GM23338 (cell line): ENCODE results near the gene NRL. TPM values are rescaled to one million over a fixed set of nuclear protein-coding genes. Genes with fewer than 3 reads are reported as not detected.

Experiments used
- EZH2 ChIP-seq: fragments of 200-600 bp; sonication (generic); IDR thresholded peaks from one replicate; pipeline ENCODE4 v1.8.0; 2017; ENCODE audit warnings: antibody characterized with exemption, mild to moderate bottlenecking, low read depth; ENCODE audit not compliant: unreplicated experiment
- NANOG ChIP-seq: IDR thresholded peaks from 2 replicates; pipeline ENCODE4 v1.6.1; 2016; ENCODE audit warnings: antibody characterized with exemption, borderline replicate concordance
- POLR2AphosphoS5 ChIP-seq: IDR thresholded peaks from 2 replicates; pipeline ENCODE4 v1.6.1; 2016; ENCODE audit warnings: antibody characterized with exemption, low read depth
- STAT1 ChIP-seq: IDR thresholded peaks from one replicate; pipeline ENCODE4 v1.6.1; 2016; ENCODE audit warnings: antibody characterized with exemption; ENCODE audit not compliant: unreplicated experiment
- ZNF114 ChIP-seq: fragments of 250-450 bp; sonication (Bioruptor Pico); IDR thresholded peaks from 2 replicates; pipeline ENCODE4 v1.5.0; 2020; ENCODE audit warnings: mild to moderate bottlenecking, moderate library complexity
- ZNF331 ChIP-seq: fragments of 250-450 bp; sonication (Bioruptor Pico); IDR thresholded peaks from 2 replicates; pipeline ENCODE4 v1.5.0; 2020; ENCODE audit warnings: low read depth, mild to moderate bottlenecking, moderate library complexity
- polyA plus RNA-seq: library from polyadenylated mRNA; unstranded; fragments of >200 nt; fragmentation: Nextera tagmentation; extraction: Ambion mirVana; gene quantifications from 2 replicates; pipeline ENCODE4 v1.2.1, GENCODE V29; 2016
- total RNA-seq: library from RNA; depleted of rRNA; stranded (reverse); fragments of >200 nt; shearing (Covaris generic); gene quantifications from 2 replicates; pipeline ENCODE4 v1.2.3, GENCODE V29; 2014
- TF ChIP-seq, protein P1 (sequence below): fragments of 250-450 bp; sonication (Bioruptor Pico); IDR thresholded peaks from 2 replicates; pipeline ENCODE4 v1.5.0; 2020; ENCODE audit warnings: mild to moderate bottlenecking, moderate library complexity
- TF ChIP-seq, protein P2 (sequence below): IDR thresholded peaks from one replicate; pipeline ENCODE4 v1.6.1; 2018; ENCODE audit warnings: antibody characterized with exemption; ENCODE audit not compliant: unreplicated experiment

Gene NRL
- total and polyA plus RNA-seq, 2 experiments from 2014 or later, result 1.8 to 2.2 TPM

DNA sequence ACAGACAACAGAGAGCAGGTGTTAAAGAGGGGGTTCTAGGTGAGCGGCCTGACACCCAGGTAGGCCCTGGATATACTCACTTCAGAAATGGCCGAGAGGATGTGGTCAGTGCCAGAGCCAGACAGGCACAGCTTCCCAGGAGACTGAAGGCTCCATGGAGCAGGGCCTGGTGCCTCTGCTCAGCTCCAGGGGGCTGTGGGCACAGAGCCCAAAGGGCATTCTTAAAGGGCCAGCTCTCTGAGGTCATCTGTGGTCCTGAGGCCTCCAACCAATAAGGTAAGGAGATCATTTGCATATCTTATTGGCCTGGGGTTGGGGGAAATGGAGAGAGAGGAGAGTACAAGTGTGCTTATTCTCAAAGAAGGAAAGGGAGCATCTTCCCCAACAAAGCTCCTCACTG lies 30.3 kb downstream of the NRL start (continued):
- TF ChIP-seq, protein P1, sequence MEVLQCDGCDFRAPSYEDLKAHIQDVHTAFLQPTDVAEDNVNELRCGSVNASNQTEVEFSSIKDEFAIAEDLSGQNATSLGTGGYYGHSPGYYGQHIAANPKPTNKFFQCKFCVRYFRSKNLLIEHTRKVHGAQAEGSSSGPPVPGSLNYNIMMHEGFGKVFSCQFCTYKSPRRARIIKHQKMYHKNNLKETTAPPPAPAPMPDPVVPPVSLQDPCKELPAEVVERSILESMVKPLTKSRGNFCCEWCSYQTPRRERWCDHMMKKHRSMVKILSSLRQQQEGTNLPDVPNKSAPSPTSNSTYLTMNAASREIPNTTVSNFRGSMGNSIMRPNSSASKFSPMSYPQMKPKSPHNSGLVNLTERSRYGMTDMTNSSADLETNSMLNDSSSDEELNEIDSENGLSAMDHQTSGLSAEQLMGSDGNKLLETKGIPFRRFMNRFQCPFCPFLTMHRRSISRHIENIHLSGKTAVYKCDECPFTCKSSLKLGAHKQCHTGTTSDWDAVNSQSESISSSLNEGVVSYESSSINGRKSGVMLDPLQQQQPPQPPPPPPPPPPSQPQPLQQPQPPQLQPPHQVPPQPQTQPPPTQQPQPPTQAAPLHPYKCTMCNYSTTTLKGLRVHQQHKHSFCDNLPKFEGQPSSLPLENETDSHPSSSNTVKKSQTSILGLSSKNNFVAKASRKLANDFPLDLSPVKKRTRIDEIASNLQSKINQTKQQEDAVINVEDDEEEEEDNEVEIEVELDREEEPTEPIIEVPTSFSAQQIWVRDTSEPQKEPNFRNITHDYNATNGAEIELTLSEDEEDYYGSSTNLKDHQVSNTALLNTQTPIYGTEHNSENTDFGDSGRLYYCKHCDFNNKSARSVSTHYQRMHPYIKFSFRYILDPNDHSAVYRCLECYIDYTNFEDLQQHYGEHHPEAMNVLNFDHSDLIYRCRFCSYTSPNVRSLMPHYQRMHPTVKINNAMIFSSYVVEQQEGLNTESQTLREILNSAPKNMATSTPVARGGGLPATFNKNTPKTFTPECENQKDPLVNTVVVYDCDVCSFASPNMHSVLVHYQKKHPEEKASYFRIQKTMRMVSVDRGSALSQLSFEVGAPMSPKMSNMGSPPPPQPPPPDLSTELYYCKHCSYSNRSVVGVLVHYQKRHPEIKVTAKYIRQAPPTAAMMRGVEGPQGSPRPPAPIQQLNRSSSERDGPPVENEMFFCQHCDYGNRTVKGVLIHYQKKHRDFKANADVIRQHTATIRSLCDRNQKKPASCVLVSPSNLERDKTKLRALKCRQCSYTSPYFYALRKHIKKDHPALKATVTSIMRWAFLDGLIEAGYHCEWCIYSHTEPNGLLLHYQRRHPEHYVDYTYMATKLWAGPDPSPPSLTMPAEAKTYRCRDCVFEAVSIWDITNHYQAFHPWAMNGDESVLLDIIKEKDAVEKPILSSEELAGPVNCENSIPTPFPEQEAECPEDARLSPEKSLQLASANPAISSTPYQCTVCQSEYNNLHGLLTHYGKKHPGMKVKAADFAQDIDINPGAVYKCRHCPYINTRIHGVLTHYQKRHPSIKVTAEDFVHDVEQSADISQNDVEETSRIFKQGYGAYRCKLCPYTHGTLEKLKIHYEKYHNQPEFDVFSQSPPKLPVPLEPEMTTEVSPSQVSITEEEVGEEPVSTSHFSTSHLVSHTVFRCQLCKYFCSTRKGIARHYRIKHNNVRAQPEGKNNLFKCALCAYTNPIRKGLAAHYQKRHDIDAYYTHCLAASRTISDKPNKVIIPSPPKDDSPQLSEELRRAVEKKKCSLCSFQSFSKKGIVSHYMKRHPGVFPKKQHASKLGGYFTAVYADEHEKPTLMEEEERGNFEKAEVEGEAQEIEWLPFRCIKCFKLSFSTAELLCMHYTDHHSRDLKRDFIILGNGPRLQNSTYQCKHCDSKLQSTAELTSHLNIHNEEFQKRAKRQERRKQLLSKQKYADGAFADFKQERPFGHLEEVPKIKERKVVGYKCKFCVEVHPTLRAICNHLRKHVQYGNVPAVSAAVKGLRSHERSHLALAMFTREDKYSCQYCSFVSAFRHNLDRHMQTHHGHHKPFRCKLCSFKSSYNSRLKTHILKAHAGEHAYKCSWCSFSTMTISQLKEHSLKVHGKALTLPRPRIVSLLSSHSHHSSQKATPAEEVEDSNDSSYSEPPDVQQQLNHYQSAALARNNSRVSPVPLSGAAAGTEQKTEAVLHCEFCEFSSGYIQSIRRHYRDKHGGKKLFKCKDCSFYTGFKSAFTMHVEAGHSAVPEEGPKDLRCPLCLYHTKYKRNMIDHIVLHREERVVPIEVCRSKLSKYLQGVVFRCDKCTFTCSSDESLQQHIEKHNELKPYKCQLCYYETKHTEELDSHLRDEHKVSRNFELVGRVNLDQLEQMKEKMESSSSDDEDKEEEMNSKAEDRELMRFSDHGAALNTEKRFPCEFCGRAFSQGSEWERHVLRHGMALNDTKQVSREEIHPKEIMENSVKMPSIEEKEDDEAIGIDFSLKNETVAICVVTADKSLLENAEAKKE (CRISPR knock-in tag), result no peak
- TF ChIP-seq STAT1 (no peak), NANOG (no peak), POLR2AphosphoS5 (no peak), ZNF114 (CRISPR knock-in tag) (no peak), ZNF331 (CRISPR knock-in tag) (no peak), EZH2 (no peak)
- TF ChIP-seq, protein P2, sequence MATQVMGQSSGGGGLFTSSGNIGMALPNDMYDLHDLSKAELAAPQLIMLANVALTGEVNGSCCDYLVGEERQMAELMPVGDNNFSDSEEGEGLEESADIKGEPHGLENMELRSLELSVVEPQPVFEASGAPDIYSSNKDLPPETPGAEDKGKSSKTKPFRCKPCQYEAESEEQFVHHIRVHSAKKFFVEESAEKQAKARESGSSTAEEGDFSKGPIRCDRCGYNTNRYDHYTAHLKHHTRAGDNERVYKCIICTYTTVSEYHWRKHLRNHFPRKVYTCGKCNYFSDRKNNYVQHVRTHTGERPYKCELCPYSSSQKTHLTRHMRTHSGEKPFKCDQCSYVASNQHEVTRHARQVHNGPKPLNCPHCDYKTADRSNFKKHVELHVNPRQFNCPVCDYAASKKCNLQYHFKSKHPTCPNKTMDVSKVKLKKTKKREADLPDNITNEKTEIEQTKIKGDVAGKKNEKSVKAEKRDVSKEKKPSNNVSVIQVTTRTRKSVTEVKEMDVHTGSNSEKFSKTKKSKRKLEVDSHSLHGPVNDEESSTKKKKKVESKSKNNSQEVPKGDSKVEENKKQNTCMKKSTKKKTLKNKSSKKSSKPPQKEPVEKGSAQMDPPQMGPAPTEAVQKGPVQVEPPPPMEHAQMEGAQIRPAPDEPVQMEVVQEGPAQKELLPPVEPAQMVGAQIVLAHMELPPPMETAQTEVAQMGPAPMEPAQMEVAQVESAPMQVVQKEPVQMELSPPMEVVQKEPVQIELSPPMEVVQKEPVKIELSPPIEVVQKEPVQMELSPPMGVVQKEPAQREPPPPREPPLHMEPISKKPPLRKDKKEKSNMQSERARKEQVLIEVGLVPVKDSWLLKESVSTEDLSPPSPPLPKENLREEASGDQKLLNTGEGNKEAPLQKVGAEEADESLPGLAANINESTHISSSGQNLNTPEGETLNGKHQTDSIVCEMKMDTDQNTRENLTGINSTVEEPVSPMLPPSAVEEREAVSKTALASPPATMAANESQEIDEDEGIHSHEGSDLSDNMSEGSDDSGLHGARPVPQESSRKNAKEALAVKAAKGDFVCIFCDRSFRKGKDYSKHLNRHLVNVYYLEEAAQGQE, result no peak
